Measurements from ENCODE around the gene ACSS1.

ACSS1 gene

DNA sequence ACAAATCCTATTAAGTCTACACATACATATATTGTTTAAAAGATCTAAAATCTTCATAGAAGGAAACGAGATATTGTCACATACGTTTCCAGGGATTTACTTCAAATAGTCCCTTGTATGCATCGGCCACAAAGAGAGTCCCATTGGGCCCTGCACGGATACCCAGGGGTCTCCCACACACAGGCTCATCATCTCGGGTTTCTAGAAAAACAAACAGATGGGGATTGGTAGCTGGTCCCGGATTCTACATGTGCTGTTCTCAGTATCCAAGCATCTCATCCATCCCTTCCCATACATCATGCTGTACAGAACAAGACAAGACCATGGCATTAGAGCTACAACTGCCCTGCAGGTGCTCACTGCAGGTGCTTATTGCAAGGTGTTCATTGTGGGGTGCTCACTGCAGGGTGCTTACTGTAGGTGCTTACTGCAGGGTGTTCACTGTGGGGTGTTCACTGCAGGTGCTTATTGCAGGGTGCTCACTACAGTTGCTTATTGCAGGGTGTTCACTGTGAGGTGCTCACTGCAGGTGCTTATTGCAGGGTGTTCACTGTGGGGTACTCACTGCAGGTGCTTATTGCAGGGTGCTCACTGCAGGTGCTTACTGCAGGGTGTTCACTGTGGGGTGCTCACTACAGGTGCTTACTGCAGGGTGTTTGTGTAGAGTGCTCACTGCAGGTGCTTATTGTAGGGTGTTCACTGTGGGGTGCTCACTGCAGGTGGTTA is 86.4 kb downstream of the ACSS1 start:
- no peak for DNase-seq (ENCODE audit: low read depth)
- no peak overlapping the region for H3K4me3 ChIP-seq (ENCODE audit: low read depth, low read length)
- TF ChIP-seq, protein P1, sequence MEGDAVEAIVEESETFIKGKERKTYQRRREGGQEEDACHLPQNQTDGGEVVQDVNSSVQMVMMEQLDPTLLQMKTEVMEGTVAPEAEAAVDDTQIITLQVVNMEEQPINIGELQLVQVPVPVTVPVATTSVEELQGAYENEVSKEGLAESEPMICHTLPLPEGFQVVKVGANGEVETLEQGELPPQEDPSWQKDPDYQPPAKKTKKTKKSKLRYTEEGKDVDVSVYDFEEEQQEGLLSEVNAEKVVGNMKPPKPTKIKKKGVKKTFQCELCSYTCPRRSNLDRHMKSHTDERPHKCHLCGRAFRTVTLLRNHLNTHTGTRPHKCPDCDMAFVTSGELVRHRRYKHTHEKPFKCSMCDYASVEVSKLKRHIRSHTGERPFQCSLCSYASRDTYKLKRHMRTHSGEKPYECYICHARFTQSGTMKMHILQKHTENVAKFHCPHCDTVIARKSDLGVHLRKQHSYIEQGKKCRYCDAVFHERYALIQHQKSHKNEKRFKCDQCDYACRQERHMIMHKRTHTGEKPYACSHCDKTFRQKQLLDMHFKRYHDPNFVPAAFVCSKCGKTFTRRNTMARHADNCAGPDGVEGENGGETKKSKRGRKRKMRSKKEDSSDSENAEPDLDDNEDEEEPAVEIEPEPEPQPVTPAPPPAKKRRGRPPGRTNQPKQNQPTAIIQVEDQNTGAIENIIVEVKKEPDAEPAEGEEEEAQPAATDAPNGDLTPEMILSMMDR (IDR thresholded peaks at IDR 0.05; ENCODE audit: insufficient read depth, low read depth, low read length, missing control alignments): no peak

DNA sequence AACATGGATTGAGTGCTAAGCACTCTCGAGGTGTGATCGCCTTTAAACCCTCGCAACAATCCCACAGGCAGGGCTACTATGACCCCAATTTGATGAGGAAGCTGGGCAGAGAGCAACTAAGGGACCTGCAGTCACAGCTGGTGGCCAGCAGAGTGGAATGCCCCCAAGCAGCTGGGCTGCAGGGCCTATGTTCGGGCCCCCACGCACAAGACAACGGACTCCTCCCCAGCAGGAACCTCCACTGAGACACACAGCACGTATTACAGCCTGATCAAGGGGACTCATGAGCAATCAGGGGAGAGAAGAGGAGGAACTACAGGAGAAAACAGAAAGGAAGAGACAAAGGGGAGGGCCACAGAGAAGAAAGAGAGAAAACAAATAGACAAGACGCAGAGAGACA is 87.2 kb downstream of the ACSS1 start:
- DNase-seq (ENCODE audit: low read depth): no peak
- TF ChIP-seq, protein P1 (IDR thresholded peaks at IDR 0.05; ENCODE audit: insufficient read depth, low read depth, low read length, missing control alignments): no peak
- no peak overlapping the region for H3K4me3 ChIP-seq (ENCODE audit: low read depth, low read length)

DNA sequence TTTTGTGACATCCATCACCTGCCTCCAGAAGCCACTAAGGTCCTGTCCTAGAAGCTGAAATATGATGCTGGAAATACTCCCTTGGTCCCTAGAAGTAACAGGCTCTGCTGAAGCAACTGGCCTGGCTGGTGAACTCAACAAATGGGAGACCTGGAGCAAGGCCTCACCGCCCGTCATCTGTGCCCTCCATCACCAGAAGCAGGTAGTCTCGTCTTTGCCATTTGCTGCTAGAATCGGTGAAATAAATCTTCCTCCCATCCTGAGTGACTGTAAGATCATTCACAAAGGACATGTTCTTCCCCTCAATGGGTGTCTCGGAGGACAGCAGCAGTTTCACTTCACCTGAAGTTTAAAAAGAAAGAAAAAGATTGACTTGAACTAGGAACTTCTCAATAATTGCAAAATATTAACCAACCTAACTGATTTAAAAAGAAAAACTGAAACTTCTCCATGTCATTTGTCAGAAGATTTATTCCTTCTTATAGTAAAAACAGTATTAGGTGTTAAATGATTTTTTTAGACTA is 87.8 kb downstream of the ACSS1 start:
- DNase-seq (ENCODE audit: low read depth): no peak
- H3K4me3 ChIP-seq (ENCODE audit: low read depth, low read length): no peak overlapping the region
- TF ChIP-seq, protein P1 (IDR thresholded peaks at IDR 0.05; ENCODE audit: insufficient read depth, low read depth, low read length, missing control alignments): no peak

DNA sequence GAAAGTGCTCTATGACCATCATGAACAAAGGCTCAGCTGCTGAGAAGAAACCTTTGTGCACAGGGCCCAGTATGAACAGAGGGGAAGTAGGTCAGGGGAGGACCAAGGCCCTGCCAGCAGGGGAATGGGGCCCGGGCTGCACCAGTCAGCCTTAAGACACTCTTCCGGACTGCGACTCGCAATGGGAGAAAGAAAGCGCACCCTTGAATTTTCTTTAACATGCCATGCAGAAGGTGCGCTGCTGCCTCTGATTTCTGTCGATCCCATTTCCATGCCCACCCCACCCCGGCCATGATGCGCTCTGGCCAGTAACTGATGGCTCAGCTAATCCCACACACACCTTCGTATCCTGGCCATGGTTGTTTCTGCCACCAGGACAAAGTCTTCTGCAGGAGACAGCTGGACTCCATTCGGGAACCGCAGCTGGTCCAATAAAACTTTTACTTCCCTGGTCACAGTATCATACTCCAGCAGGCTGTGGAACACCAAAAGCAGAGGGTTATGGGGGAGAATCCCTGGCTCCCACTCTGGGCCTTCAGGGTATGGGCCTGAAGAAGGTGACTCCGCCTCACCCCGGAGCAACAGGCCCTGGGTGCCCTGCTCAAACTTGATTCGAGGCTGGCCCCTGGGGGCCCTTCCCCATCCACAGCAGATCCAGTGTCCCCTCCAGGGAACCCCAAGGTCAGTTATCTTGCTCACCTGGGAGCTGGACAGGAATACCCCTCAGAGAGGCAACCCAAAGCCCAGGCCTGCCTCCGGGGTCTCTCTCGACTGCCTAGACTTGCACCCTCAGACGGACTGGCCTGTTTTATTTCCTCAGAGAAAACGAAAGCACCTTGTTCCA is 88.5 kb downstream of the ACSS1 start:
- H3K4me3 ChIP-seq (ENCODE audit: low read depth, low read length): no peak overlapping the region
- TF ChIP-seq, protein P1 (IDR thresholded peaks at IDR 0.05; ENCODE audit: insufficient read depth, low read depth, low read length, missing control alignments): no peak

DNA sequence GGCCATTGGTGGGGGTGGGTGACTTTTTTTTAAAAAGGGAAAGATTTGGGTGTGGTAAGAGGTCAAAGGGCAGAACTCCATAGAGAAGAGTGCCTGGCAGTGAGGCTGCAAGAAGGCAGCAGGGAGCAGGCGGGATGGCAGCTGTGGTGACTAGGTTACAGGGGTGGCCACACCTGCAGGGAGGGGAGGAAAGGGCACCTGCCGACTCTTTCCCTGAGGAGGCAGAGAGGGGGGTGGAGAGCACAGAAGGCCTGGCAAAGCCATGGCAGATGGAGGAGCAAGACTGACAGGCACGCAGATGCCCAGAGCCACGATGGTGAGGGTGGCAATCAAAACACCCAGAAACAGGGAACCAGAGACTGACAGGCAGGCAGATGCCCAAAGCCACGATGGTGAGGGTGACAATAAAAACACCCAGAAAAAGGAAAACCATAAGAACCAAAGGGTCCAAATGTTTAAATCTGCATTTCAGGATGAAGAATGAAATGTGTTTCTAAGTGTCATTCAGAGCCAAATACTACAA is 89.6 kb downstream of the ACSS1 start:
- no peak for DNase-seq (ENCODE audit: low read depth)
- no peak overlapping the region for H3K4me3 ChIP-seq (ENCODE audit: low read depth, low read length)
- TF ChIP-seq, protein P1 (IDR thresholded peaks at IDR 0.05; ENCODE audit: insufficient read depth, low read depth, low read length, missing control alignments): no peak

More for the DNA sequence above, 88.5 kb downstream of the ACSS1 start:
- no peak for DNase-seq (ENCODE audit: low read depth)

DNA sequence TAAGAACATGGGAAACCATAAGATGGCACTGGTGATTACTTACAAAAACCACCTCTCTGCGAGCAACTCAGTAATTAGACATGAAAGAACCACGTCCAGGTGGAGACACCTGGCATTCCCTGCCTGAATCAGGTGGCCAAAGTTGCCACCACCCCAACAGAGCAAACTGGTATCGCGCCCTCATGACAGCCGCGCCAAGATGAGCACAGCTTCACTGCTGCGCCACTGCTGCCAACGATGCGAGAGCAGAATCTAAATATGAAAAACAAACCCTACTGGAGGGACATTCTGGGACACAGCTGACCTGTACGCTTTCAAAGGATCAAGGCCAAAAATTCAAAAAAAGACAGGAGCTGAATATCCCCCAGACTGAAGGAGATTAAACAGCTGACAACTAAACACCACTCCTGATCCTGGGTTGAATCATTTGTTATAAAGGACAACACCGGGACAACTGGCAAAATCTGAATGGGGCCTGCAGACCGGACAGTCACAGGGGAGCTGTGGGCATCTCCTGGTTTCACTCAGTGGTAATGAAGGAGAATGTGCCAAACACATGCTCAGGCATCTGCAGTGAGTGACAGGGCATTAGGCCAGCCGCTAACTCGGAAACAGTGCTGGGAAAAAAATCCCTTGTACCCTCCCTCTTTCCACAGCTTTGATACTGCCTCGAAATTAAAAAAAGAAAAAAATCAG is 91.5 kb downstream of the ACSS1 start:
- DNase-seq (ENCODE audit: low read depth): no peak

More for the DNA sequence above, 91.5 kb downstream of the ACSS1 start:
- H3K4me3 ChIP-seq (ENCODE audit: low read depth, low read length): no peak overlapping the region
- TF ChIP-seq, protein P1 (IDR thresholded peaks at IDR 0.05; ENCODE audit: insufficient read depth, low read depth, low read length, missing control alignments): no peak

Data from GM12865 (cell line).